ENCODE data around the gene VDR. TPM values are rescaled to one million over a fixed set of nuclear protein-coding genes. Genes with fewer than 3 reads are reported as not detected.

Gene VDR
- total RNA-seq, 2 donors from 2014 or later, result 0.59 to 2.2 TPM

- no peaks in the 10 kb centered on the region for H3K9me3 ChIP-seq
- no peak for DNase-seq (ENCODE audit: low spot score)
- peak overlapping the region; percentile 27 to 99 for H3K27ac ChIP-seq
- TF ChIP-seq CTCF (IDR thresholded peaks at IDR 0.05), result no peak
- H3K27me3 ChIP-seq, result no peaks in the 10 kb centered on the region
- no peak overlapping the region for H3K4me3 ChIP-seq
- H3K4me1 ChIP-seq, result peaks cover 0 to 88% of the 10 kb centered on the region in 2 donors
- H3K36me3 ChIP-seq, result no peaks in the 10 kb centered on the region
Measured at GRCh38 chr12:47824635-47825034, 80.2 kb downstream of the VDR start.

GRCh38 chr12:47824198-47824597 lies 80.6 kb downstream of the VDR start:
- H3K27ac ChIP-seq, result peak overlapping the region; percentile 27 to 99
- H3K9me3 ChIP-seq, result no peaks in the 10 kb centered on the region
- H3K4me1 ChIP-seq, result peaks cover 0 to 83% of the 10 kb centered on the region in 2 donors
- H3K36me3 ChIP-seq, result no peaks in the 10 kb centered on the region
- no peaks in the 10 kb centered on the region for H3K27me3 ChIP-seq
- TF ChIP-seq CTCF (IDR thresholded peaks at IDR 0.05), result no peak
- H3K4me3 ChIP-seq, result no peak overlapping the region
- DNase-seq (ENCODE audit: low spot score), result no peak

GRCh38 chr12:47823422-47824086 lies 81.2 kb downstream of the VDR start:
- H3K9me3 ChIP-seq, result no peaks in the 10 kb centered on the region
- H3K27ac ChIP-seq, result peak overlapping the region in 1 of 2 donors; percentile 99
- no peak overlapping the region for H3K4me3 ChIP-seq
- peaks cover 0 to 83% of the 10 kb centered on the region in 2 donors for H3K4me1 ChIP-seq
- DNase-seq (ENCODE audit: low spot score), result no peak
- H3K27me3 ChIP-seq, result no peaks in the 10 kb centered on the region
- H3K36me3 ChIP-seq, result no peaks in the 10 kb centered on the region
- no peak for TF ChIP-seq CTCF (IDR thresholded peaks at IDR 0.05)

GRCh38 chr12:47822863-47823262 lies 81.9 kb downstream of the VDR start:
- H3K27me3 ChIP-seq, result no peaks in the 10 kb centered on the region
- H3K27ac ChIP-seq, result peak overlapping the region; percentile 95 to 99
- H3K4me3 ChIP-seq, result no peak overlapping the region
- no peak for DNase-seq (ENCODE audit: low spot score)
- peaks cover 0 to 83% of the 10 kb centered on the region in 2 donors for H3K4me1 ChIP-seq
- no peaks in the 10 kb centered on the region for H3K36me3 ChIP-seq
- no peaks in the 10 kb centered on the region for H3K9me3 ChIP-seq
- TF ChIP-seq CTCF (IDR thresholded peaks at IDR 0.05), result no peak

GRCh38 chr12:47822401-47822800 lies 82.4 kb downstream of the VDR start:
- no peak for DNase-seq (ENCODE audit: low spot score)
- Histone ChIP-seq H3K27me3 (no peaks in the 10 kb centered on the region), H3K4me1 (peaks cover 0 to 83% of the 10 kb centered on the region in 2 donors), H3K4me3 (no peak overlapping the region), H3K36me3 (no peaks in the 10 kb centered on the region), H3K27ac (peak overlapping the region; percentile 95 to 99), H3K9me3 (no peaks in the 10 kb centered on the region)
- no peak for TF ChIP-seq CTCF (IDR thresholded peaks at IDR 0.05)

GRCh38 chr12:47821346-47821706 lies 83.5 kb downstream of the VDR start:
- Histone ChIP-seq H3K4me3 (no peak overlapping the region), H3K4me1 (peaks cover 0 to 88% of the 10 kb centered on the region in 2 donors)

More at GRCh38 chr12:47821346-47821706, 83.5 kb downstream of the VDR start:
- Histone ChIP-seq H3K9me3 (no peaks in the 10 kb centered on the region), H3K36me3 (no peaks in the 10 kb centered on the region), H3K27me3 (no peaks in the 10 kb centered on the region), H3K27ac (peak overlapping the region; percentile 95 to 99)
- no peak for DNase-seq (ENCODE audit: low spot score)
- TF ChIP-seq CTCF (IDR thresholded peaks at IDR 0.05), result no peak
